Right hindlimb (tissue), 1 donor: Measurements from ENCODE around the gene RAB40C.

Experiments
- DNase-seq: peaks from one replicate; pipeline ENCODE4 v3.0.0-alpha.2; 2018

RAB40C gene

GRCh38 chr16:559411-560203 lies 30.3 kb upstream of the RAB40C start:
- no peak for DNase-seq

- no peak for DNase-seq
These were observed 29.6 kb upstream of the RAB40C start, which contains the start of gene PRR35 for GRCh38 chr16:560204-560700. PRR35 (plus strand) TSS chr16:560394; CDS start chr16:563295, 2,901 bp downstream.

DNA sequence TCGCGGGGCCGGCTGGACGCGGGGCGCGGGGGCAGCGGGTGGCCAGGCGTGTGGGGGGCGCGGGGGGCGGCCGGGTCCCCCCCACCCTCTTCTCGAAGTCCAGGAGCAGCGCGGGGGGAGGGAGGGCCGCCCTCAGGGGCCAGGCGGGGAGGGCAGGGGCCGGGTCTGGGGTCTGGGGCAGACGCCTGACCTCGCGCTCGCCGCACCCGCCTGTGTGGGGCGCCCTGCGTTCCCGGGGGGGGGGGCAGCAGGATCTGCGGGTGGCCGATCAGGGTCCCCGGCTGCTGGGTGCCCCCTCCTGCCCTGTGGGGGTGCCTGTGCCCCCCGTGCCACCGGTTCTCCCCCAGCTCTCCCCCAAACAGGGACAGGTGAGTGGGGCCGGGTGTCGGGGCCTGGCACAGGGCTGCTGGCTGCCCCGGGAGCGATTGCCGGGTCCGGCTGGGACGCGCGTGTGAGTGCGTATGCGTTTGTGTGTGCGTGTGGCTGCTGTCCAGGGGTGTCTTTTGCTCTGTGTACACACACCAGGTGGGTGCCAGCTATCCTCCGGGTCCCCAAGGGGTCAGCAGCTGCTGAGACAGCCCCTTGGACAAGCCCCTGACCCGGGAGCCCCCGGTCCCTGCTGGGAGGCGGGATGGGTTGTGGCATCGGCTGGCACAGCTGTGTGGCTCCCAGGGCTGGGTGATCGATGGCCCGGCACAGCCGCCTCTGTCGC lies 29.0 kb upstream of the RAB40C start:
- DNase-seq = no peak

DNA sequence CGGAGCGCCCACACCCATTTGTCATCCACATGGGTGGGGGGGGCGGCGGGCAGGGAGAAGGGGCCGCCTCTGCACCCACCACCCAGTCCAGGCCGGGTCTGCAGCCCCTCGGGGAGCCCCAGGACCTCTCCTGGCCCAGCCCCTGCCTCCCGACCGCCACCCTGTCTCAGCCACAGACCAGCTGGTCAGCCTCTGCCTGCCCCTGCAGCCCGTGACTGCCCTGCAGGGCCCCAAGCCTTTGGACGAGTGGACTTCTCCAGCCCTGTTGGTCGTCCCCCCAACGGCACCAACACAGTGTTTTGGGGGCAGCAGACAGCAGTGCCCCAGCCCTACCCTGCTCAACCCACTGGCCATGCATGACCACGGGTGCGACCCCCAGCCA lies 28.5 kb upstream of the RAB40C start:
- no peak for DNase-seq

- DNase-seq = no peak
These were observed 27.6 kb upstream of the RAB40C start for GRCh38 chr16:561957-562938.

- no peak for DNase-seq
These were observed 26.7 kb upstream of the RAB40C start for GRCh38 chr16:563072-563644.

DNA sequence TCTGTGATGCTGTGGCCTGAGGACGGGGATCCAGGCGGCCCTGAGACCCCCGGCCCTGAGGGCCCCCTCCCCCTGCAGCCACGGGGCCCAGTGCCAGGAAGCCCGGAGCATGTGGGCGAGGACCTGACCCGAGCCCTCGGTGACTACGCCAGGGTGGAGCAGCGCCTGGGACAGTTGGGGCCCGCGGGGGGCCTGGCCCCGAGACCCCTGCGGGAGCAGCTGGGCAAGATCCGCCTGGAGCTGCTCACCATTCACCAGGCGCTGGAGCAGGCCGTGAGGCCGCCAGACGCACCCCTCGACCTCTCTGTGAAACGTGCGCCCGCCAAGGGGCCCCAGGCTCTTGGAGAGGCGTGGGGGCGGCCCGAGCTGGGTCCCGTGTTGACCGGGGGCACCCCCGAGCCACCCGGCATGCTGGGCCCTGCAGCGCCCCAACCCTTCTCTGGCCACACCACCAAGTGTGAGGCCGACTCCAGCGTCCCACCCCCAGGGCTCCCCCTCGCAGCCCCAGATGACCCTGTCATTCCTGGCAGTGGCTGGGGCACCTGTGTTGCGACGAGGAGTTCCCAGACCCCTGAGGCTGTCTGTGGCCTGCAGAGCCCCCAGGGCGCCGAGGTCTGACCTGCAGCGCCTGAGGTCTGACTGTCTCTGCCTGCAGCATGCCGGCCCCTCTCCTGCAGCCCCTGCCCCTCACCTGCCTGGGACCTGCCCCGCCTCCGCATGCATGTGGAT lies 25.0 kb upstream of the RAB40C start:
- no peak for DNase-seq

DNA sequence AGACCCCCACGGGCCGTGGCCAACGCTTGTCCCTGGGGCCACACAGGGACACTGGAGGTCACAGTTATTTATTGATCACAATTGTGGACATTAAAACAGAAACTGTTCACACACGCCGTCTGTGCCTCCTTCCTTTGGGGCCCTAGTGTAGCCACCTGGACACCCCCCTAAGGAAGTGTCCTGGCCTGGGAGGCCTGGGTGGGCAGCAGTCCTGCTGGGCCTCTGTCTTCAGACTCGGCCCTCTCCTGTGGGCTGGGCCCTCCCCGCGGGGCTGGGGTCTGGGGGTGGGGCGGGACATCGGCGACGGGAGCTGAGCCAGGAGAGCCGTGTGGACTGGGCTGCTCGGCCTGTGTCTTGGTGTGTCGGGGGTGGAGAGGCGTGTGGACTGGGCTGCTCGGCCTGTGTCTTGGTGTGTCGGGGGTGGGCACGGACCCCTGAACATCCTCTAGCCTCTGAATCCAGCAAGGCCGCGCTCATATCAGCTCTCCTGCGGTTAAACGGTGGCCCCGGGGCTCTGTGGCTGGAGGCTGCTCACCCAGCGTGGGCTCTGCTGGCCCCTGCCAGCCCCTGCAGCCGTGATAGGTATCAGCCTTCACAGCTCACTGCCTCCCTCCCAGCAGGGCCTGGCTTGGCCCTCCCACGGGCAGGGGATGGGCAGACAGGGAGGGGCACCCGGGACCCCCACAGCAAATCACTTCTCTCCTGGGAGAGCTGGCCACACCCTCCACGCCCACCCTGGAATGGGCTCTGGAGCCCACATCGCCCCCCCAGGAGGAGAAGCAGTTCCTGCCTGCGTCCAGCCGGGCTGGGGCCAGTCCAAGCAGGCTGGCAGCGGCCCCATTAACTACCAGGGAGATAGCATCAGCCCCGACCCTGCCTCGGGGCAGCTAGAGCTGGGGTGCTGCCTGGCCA lies 24.2 kb upstream of the RAB40C start:
- no peak for DNase-seq

DNA sequence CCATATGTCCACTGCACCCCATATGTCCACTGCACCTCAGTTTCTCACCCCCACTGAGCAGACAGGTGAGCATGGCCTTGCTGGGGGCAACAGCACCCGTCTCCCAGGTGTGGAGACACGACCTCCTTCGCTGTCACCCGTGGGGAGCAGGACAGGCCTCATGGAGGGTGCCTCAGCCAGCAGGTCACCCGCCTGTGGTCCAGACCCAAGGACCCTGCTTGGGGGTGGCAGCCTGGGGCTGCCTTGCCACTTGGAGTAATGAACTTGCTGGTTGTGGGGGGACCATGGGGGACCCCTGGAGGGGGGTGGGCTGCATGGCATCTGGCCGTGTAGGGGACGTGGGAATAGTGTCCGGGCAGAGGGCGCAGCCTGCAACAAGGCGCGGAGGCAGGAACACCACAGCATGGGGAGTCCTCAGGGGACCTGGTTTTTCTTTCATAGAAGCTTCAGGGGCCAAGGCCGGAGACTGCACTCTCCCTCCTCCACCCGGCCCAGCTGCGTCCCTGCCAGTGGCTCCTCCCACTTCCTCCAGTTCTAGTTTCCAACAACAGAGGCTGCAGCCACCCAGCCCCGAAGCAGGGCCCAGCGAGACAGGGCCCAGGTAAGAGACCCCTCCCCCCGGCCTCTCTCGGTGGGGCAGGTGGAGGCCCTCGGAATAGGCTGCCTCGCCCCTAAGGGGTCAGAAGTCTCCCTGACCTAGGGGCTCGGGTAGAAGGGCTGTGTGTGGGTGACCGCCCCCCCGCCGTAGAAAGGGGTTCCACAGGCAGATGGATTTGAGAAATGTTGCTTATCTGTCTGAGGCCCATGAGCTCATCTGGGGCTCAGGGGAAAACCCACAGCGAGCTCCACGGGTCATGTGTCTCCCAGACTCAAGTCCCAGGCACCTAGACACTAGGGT lies 23.1 kb upstream of the RAB40C start, which contains the start of gene NHLRC4:
TSS of gene NHLRC4 (plus strand) at position 531 of the 898 bp plus-strand sequence. CDS start 1,043 bp downstream, outside the sequence.
- peak; percentile 84 for DNase-seq

GRCh38 chr16:567373-568256 lies 22.3 kb upstream of the RAB40C start:
- DNase-seq = no peak

GRCh38 chr16:568401-569258 lies 21.2 kb upstream of the RAB40C start:
- DNase-seq = no peak

DNA sequence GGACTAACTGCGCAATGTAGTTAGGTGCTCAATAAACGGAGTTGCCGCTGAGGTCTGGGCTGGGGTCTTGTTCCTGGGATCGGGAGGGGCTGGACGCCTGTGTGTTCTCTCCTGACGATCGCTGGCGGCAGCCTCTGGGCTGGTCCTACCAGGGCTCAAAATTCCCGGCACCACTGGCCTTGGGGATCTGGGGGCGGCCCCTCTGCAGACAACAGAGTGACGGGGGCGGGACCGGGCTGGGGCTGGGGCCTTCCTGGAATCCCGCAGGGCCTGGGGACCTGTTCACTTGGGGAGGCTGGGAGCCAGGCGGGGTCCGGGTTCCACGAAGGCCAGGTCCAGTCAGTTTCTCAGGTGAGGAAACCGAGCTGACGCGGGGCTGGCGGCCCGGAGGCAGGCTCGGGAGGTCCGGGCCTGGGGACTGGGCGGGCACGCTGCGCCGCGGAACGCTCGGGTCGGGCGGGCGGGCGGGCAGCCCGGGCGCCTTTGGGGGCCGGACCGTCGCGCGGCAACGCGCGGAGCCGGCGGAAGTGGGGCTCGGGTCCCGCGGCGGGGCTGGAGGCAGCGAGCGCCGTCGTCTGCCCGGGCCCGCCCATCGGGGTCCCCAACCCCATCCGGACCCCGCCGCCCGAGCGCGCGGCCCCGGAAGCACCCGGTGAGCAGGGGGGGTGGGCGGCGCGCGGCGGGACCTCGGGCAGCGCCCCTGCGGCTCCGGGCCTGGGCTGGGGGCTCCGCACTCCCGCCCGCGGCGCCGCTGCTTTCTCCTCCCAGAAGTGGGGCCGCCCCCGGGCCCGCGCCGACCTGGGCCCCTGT lies 20.2 kb upstream of the RAB40C start, which contains the start of gene PIGQ:
TSS of gene PIGQ (plus strand) at position 524 of the 810 bp plus-strand sequence. CDS start 4,107 bp downstream, outside the sequence.
- DNase-seq = peak; percentile 85

- no peak for DNase-seq
These were observed 16.8 kb upstream of the RAB40C start for GRCh38 chr16:572865-573650.

- no peak for DNase-seq
These were observed 15.7 kb upstream of the RAB40C start for GRCh38 chr16:574021-574760.
